NCI-H460 (cell line): Measurements from ENCODE around the gene COL6A2. TPM values are rescaled to one million over a fixed set of nuclear protein-coding genes. Genes with fewer than 3 reads are reported as not detected.
"Not testable (repeated sequence)": the region's sequence is repeated elsewhere in the genome, so short reads cannot be mapped to it uniquely, and the experiment has no call there.

ENCODE experiments used
- DNase-seq: peaks from one replicate; pipeline ENCODE4 v3.0.0-alpha.2; 2016; ENCODE audit warnings: low read depth; ENCODE audit errors: extremely low read depth
- small RNA-seq, 2 experiments: library from RNA; depleted of rRNA; stranded (forward); fragments of <200 nt; gene quantifications; one replicate each; pipeline ENCODE3, GENCODE V24; 2014
- total RNA-seq: library from RNA; depleted of rRNA; stranded (reverse); fragments of >200 nt; shearing (Covaris generic); gene quantifications from 2 replicates; pipeline ENCODE4 v1.2.3, GENCODE V29; 2014; rRNA removed

The COL6A2 gene
- total RNA-seq, 1 experiment from 2014 or later = 3.6 TPM

- no peak for DNase-seq
These were observed 65.5 kb downstream of the COL6A2 start for GRCh38 chr21:46163380-46163779.

DNA sequence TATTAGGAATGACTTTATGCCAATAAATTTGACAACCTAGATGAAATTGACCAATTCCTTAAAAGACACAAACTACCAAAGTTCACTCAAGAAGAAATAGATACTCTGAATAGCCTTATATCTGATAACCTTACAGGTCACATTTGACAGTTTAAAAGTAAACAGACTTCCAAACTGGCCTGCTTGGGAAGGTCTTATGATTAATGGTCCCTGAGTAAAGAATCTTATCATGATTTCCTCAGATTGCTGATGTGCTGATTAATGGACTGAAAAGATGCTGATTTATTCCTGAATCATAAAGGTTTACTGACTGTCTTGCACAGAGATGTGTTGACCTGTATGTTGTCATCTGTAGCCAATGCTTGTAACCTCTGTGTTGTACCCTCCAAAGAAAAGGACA, 67.2 kb downstream of the COL6A2 start:
- DNase-seq = no peak

- DNase-seq = no peak
These were observed 70.3 kb downstream of the COL6A2 start for GRCh38 chr21:46168238-46168637.

- DNase-seq = no peak
These were observed 70.9 kb downstream of the COL6A2 start for GRCh38 chr21:46168659-46169386.

DNA sequence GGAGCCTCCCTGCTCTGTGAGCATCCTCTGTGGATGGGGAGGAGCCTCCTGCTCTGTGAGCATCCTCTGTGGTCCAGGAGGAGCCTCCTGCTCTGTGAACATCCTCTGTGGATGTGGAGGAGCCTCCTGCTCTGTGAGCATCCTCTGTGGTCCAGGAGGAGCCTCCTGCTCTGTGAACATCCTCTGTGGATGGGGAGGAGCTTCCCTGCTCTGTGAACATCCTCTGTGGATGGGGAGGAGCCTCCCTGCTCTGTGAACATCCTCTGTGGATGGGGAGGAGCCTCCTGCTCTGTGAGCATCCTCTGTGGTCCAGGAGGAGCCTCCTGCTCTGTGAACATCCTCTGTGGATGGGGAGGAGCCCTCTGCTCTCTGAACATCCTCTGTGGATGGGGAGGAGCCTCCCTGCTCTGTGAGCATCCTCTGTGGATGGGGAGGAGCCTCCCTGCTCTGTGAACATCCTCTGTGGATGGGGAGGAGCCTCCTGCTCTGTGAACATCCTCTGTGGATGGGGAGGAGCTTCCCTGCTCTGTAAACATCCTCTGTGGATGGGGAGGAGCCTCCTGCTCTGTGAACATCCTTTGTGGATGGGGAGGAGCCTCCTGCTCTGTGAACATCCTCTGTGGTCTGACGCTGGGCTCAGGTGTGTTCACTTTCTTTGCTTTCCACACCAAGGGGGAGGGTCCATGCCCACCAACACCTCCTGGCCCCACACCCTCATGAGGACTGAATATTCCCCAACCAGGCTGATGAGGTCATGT, 72.7 kb downstream of the COL6A2 start:
- DNase-seq = not testable (repeated sequence)

DNA sequence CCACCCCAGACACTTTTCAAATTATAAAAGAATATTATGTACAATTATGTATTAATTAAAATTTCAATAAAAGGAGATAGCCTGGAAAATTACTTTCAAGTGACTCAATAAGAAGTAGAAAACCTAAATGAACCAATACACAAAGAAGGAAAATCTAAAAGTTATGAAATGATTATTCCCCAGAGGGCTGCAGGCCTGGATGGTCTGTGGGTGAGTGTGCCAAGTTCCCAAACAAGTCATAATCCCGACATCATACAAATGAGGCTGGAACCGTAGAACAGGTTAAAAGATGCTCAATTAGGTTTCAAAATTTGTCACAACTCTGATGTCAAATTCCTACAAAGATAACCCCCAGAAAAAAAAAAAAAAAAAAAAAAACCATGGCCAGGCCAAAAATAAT, 73.7 kb downstream of the COL6A2 start:
- no peak for DNase-seq

DNA sequence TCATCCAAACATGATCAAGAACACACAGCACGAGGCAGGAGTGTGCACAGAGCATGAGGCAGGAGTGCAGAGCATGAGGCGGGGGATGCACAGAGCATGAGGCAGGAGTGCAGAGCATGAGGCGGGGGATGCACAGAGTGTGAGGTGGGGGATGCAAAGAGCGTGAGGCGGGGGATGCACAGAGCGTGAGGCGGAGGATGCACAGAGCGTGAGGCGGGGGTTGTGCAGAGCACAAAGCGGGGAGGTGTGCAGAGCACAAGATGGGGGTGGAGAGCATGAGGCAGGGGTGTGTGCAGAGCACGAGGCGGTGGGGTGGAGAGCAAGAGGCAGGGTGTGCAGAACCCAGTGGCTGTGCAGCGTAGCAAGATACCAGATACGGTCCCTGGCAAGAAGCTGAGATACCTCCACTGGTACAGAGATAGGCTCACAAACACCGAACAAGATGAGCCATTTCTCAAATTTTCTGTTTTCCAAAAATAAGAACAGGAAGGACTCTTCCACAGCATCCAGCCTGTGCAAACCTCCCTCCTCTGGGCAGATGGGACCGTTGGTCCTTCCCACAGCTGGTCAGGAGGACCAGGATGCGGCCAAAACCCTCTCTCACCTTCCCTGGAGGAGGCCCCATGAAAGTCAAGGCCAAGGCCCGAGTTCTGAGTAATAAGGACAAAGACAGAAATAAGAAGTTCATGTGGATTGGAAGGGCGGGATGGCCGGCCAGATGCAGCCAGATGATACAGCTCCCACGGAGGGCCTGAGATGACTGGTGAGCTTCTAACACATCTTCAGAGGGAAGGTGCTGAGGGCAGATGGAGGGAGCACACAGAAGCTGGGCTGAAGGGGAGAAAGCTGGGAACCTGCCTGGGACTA, 74.3 kb downstream of the COL6A2 start:
- DNase-seq = no peak

- no peak for DNase-seq
These were observed 75.1 kb downstream of the COL6A2 start for GRCh38 chr21:46172863-46173528.

- DNase-seq = no peak
These were observed 75.7 kb downstream of the COL6A2 start for GRCh38 chr21:46173573-46173972.

DNA sequence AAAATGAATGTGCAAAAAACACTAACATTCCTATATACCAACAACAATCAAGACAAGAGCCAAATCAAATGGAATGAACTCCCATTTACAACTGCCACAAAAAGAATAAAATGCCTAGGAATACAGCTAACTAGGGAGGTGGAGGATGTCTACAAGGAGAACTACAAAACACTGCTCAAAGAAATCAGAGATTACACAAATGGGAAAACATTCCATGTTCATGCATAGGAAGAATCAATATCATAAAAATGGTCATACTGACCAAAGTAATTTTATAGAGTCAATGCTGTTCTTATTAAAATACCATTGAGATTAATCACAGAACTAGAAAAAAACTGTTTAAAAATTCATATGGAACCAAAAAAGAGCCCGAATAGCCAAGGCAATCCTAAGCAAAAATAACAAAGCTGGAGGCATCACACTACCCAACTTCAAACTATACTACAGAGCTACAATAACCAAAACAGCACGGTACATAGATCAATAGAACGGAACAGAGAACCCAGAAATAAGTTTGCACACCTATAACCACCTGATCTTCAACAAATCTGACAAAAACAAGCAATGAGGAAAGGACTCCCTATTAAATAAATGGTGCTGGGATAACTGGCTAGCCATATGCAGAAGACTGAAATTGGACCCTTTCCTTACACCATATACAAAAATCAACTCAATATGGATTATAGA, 78.7 kb downstream of the COL6A2 start:
- not testable (repeated sequence) for DNase-seq

- DNase-seq = no peak
These were observed 81.0 kb downstream of the COL6A2 start for GRCh38 chr21:46178961-46179360.

Small RNA genes lying within 50 kb of the gene (small RNA-seq; reads per million reads assigned to genes)
- 0 reads per million in 2 experiments for gene PSMA6P3

Other genes with a start within 250 kb of the COL6A2 start
- 41.9 and 42.6 TPM in 2 replicates for gene COL6A1, start 116.3 kb upstream of the COL6A2 start, total RNA-seq
- gene FTCD, start 57.5 kb downstream of the COL6A2 start, total RNA-seq = 0.22 TPM in 1 of 2 replicates, not detected in the other
- 6.2 and 10.3 TPM in 2 replicates for gene SPATC1L, start 86.3 kb downstream of the COL6A2 start, total RNA-seq
- gene LSS, start 130.7 kb downstream of the COL6A2 start, total RNA-seq = 5.3 and 6.0 TPM in 2 replicates
- 28.9 and 38.8 TPM in 2 replicates for gene MCM3AP, start 187.5 kb downstream of the COL6A2 start, total RNA-seq
- gene YBEY, start 188.2 kb downstream of the COL6A2 start, total RNA-seq = 20.8 and 23.2 TPM in 2 replicates
- gene C21orf58, start 225.8 kb downstream of the COL6A2 start, total RNA-seq = 4.4 TPM in 2 replicates
- gene PCNT, start 226.0 kb downstream of the COL6A2 start, total RNA-seq = 11.1 and 14.1 TPM in 2 replicates